GM19238 (cell line): ENCODE data around the gene MINK1.
"Not testable (repeated sequence)": the region's sequence is repeated elsewhere in the genome, so short reads cannot be mapped to it uniquely, and the experiment has no call there.

Experiments
- DNase-seq: peaks from one replicate; pipeline ENCODE4 v3.0.0; 2011; ENCODE audit warnings: low spot score; ENCODE audit not compliant: insufficient read length

The MINK1 gene

DNA sequence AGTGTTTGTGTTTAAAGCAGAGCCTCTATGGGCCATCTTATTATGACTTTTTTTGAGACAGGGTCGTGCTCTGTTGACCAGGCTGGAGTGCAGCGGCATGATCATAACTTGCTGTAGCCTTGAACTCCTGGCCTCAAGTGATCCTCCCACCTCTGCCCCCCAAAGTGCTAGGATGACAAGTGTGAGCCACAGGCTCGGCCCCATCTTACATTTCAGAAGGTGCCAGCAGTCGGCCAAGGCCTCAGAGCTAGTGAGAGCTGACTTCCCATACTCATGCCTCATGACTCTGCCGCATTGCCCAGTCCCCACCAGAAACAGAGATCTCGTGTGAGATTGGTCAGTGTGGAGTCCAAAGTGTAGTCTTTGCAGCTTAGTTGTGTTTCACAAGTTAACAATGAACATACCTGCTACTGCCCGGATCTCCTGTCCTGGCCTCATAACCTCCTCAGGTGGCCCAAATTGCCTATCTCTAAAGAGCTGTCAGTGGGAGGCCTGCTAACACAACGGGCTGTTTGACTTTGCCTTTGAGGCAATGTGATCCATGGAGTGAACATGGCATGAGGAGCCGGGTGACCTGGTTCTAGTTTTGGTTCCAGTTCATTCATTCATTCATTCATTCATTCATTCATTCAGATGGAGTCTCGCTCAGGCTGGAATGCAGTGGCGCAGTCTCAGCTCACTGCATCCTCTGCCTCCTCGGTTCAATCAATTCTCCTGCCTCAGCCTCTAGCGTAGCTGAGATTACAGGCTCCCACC, 13.7 kb downstream of the MINK1 start:
- DNase-seq = no peak

DNA sequence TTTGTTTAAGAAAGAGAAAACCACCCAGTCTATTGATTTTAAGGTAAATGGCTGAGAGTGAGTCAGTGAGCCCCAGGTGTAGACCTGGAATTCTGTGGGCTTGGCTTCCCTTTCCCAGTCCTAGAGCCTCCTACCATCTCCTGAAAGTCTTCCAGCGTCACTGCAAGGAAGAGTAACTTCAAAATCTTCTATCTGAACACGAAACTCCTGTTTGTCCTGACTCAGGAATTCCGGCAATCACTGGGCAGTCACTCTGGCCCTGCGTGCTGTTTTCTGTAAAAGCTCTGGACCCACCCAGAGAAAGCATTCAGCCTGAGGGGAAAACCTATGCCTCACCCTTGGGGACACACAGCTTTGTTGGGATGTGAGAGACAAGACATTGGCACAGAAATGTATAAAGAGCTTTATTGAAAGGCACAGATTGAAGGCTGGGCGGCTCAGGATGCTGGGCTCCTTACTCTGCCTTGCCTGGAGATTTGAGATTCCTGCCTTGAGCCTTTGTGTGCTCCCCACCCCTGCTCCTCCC, 15.9 kb downstream of the MINK1 start:
- DNase-seq = no peak

DNA sequence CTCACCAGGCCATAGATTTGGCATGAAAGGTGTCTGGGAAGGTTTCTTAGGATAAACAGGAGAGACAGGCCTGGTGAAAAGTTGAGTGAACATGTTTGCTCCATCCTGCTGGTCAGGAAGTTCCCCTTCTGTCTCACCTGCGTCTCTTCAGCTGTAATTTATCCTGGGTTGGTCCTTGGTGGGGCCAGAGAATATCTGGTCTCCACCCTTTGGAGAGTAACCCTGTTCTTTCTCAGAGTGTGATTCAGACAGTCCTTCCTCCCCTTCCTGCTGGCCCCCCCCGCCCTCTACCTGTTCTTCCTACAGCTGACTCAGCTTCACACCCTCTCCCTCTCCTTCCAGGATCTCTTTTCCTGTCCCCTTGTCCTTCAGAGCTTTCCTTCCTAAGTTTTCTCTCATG, 17.1 kb downstream of the MINK1 start:
- DNase-seq = no peak

DNA sequence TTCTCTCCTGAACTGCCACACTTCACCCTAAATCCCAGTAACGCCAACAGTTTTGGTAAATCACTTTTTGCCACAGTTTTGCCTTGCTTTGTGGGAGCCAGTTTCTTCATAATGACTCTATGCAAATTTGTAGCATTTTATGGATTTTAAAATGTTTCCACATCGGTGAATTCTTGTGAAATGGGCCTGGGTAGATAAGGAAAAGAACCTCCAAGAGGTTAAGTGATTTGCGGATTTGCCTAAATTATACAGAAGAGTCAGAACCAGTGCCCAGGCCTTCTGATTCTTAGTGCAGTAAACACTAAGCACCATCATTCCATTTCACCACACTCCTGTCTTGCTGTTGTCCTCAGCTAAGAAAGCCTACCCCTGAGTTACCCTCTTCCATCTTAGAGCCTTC, 17.9 kb downstream of the MINK1 start:
- DNase-seq = no peak

DNA sequence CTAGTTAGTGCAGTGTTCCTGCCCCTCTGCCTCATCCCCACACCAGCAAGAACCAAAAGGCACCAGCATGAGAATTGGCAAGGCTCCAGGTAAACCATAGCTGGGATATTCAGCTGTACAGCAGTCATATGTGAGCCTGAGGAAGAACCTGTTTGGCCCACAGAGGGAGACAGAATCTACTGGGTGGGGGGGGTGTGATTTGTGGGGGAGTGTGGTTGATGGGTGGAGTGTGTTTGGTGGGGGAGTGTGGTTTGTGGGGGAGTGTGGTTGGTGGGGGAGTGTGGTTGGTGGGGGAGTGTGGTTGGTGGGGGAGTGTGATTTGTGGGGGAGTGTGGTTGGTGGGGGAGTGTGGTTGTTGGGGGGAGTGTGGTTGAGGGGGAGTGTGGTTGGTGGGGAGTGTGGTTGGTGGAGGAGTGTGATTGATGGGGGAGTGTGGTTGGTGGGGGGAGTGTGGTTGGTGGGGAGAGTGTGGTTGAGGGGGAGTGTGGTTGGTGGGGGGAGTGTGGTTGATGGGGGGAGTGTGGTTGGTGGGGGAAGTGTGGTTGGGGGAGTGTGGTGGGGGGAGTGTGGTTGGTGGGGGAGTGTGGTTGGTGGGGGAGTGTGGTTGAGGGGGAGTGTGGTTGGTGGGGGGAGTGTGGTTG, 19.5 kb downstream of the MINK1 start:
- DNase-seq = no peak

DNA sequence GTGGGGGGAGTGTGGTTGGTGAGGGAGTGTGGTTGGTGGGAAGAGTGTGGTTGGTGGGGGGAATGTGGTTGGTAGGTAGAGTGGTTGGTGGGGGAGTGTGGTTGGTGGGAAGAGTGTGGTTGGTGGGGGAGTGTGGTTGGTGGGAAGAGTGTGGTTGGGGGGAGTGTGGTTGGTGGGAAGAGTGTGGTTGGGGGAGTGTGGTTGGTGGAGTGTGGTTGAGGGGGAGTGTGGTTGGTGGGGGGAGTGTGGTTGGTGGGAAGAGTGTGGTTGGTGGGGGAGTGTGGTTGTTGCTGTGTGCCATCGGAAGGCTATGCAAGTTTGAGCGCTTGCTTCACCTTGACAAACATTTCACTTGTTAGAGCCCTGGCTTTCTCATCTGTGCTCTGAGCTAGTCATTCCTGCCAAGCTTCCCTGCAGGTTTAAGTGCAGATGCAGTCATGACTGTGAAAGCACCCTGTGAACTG, 20.1 kb downstream of the MINK1 start:
- DNase-seq = no peak

DNA sequence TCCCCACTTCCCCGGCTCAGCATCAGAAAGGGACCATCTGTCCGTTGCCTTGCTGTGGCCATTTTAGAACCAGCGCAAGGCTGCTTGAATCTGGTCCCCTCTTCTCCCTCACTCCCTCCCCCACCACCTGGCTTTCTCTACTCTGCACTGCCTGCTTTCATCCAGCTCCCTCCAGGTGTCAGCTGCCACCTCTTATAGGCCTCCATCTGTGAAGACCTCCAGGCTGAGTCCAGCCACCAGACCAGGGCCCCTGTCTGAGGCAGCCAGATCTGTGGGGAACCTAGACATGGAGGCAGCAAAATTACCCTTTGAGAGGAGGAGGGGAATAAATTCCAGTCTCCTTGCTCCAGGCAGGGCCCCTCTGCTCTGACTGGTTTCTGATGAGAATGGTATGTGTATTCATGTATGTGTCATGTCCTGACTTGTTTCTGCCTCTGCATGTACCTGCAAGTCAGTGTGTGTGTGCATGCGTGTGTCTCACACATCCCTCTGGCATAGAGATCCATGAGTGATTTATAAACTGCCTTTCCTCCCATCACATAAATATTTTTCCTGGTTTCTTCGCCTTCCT, 21.1 kb downstream of the MINK1 start:
- no peak for DNase-seq

DNA sequence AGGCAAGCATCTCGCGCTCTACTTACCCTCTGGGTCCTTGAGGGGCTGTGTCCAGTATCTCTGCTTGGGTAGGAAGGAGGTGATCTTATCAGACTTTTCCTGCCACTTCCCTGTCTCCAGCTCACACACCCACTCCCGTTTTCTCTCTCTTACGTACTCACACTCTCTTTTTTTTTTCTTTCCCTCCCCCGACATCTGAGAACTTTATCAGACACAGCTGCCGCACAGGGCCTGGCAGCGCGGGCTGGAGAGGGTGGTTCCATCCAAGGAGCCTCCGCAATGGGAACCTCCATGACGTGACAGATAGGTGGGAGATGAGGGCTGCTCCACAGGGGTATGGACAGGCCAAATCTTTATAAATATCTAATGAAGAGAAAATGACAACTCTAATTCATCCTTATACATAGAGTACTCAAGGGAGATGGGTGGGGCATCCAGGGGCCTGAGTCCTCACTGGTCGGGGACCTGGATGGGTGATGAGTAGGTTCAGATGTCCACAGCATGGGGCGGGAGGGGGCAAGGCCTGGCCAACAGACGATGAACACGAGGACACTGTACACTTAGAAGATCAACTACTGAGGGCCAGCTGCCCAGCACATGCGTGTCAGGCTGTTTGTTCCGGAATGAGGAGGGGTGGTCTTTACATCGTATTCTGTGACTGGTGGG, 23.3 kb downstream of the MINK1 start:
- no peak for DNase-seq

DNA sequence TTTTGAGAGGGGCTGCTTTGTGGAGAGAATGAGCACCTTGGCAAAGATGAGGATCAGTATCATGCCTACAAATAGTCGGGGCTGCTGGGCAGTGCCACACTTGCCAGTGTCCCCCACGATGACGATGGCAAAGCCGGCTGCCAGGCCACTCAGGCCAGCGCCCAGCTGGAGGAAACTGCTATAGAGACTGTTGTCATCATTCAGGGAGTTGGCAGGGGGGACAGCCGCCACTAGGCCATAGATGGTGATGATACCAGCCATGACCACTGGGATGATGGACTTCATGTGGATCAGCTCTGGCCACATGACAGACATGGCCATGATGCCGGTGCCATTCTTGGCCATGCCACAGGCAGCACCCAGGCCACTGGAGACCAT, 23.8 kb downstream of the MINK1 start:
- DNase-seq = no peak

DNA sequence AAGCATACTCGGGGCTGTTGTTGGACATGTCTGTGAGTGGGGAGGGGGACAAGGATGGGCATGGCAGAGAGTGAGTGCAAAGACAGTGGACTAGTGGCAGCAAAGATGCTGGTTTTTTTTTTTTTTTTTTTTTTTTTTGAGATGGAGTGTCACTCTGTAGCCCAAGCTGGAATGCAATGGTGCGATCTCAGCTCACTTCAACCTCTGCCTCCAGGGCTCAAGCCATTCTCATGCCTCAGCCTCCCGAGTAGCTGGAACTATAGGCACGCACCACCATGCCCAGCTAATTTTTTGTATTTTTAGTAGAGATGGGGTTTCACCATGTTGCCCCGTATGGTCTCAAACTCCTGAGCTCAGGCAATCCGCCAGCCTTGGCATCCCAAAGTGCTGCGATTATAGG, 24.2 kb downstream of the MINK1 start:
- DNase-seq = not testable (repeated sequence)

DNA sequence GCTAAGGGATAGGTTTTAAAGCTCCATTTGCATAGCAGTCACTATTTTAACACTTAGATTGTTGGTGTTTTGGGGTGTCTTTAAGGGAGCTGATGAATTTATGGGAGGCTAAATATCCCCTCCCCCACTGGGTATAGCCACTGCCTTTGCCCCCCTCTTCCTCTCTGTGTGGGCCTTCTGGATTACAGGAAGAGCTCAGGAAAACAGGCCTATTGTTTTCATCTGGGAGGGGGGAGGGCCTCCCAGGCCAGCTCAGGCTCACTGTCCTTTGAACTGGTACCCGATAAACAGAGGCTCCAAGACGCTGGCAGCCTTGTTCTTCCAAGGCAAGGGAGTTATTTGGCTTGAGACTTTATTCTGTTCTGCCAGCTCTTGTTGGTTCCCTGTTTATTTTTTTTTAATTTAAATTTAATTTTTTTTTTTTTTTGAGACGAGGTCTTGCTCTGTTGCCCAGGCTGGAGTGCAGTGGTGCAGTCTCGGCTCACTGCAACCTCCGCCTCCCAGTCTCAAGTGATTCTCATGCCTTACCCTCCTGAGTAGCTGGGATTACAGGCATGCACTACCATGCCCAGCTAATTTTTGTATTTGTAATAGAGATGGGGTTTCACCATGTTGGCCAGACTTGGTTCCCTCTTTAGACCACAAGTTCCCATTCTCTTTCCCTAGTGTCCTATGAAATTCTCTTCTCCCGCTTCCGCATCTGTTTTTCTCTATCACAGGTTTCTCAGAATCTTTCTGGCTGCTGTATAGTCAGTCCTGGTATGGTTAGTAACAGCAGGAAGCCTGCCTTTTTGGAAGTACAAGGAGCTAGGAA, 25.1 kb downstream of the MINK1 start:
- DNase-seq = no peak

DNA sequence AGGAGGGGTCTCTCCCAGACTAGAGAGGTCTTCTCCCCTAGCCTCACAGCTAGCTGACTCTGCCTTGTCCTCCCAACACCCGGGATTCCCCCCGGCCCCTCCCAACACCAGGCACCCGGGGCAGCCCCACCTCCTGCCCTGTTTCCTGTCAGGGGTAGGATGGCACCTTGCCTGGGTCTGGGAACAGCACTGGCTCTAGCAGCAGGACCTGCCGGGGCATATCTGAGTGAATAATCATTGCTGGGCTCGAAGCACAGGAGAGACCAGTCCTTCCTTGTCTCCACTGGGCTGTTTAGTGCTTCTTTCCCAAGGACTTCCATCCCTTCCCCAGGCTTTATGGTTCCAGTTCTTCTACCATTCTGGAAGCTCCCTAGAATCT, 25.7 kb downstream of the MINK1 start:
- no peak for DNase-seq

DNA sequence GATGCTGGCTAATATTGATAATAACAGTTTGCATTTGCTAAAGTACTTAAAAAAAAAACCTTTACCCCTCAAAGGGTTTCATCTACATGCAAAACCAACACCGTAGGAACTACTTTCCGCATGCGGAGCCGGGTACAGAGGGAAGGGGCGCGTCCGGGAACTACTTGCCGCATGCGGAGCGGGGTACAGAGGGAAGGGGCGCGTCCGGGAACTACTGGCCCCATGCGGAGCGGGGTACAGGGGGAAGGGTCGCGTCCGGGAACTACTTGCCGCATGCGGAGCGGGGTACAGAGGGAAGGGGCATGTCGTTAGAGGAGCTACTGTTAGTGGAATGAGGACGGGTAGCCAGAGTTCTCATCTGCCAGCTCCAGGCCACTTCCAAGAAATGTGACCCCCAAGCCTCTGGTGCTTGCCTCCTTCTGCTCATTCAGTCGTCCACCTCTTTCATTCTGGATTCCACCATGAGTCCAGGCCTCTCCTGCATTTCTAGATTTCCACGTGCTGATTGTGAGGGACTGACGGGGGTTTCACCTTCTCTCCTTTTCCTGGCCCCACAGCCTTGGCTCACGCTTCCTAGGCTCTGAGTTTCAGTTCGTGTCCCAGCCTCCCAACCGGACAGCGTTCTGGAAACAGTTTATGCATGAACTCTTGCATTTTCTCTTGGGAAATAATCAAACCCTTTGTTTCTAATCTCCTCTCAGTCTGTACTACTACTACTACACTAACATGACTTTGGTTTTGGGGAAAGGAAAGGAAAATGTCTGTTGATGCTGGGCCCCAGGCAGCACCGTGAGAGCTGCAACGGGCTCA, 26.9 kb downstream of the MINK1 start:
- DNase-seq = no peak

DNA sequence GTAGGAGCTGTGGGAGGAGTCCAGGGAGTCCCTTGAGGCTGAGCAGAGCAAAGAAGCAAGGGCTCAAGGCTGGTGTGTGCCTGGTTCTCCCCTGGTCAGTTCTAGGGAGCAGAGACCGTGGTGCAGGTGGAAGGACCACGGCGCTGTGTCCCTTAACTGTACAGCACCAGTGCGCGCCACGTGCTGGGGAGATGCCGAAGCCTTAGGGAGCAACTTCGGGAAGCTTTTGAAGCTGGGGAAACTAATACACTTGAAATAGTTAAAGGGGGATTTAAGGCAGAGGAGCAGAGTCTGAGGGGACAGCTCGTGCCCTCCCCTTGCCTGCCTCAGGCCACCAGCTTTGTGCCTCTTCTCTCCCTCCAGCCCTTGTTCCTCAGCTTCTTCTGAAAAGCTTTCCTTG, 27.5 kb downstream of the MINK1 start:
- no peak for DNase-seq

DNA sequence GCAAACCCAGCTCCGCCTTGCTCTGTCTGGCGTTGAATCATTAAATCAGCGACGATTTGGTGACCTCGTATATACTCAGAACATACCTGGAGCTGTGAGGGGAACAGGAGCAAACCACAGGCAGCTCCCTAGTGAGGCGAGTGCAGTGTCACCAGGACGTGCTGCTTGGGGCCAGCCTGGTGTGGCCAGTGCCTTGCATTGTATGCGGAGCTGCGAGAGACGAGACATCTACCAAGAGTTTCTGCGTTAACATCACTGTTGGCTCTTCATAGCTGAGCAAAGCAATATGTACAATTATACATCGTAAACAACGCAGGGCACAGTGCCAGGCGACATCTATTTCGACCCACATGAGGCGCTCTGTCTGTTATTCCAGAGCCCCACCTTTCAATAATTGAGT, 27.9 kb downstream of the MINK1 start:
- DNase-seq = no peak

DNA sequence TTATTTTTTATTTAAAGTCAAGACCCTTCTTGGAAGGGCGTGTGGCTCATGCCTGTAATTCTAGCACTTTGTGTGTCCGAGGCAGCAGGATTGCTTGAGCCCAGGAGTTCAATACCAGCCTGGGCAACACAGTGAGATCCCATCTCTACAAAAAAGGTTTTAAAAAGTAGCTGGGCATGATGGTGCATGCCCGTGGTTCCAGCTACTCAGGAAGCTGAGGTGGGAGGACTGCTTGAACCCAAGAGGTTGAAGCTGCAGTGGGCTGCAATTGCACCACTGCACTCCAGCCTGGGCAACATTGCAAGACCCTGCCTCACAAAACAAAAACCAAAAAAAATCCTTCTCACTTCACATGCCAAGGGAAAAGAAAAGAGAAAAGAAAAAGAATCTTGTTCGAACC, 29.6 kb downstream of the MINK1 start:
- no peak for DNase-seq

DNA sequence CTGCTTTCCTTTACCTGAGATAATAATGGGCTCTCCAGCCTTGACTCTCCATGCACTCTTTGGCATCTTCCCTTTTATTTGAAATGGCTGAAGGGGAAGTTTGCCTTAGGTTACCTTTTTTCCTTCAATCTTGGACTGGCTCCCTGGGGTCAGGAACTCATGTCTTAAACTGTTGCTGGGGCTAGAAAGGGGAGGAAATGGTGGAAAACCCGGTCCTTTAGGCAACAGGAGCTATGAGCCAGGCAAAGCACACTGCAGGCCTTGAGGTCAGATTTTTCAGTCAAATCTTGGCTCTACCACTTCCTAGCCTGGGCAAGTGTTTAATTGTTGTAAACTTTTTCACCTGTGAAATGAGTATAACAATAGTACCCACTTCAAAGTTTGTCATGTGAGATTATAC, 30.2 kb downstream of the MINK1 start:
- no peak for DNase-seq

DNA sequence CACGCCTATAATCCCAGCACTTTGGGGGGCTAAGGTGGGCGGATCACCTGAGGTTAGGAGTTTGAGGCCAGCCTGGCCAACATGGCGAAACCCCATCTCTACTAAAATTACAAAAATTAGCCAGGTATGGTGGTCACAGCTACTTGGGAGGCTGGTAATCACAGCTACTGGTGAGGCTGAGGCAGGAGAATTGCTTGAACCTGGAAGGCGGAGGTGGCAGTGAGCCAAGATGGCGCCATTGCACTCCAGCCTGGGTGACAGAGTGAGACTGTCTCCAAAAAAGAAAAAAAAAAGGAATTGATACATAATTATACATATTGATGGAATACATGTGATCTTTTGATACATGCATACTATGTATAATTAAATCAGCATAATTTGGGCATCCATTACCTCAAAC, 34.4 kb downstream of the MINK1 start:
- not testable (repeated sequence) for DNase-seq

DNA sequence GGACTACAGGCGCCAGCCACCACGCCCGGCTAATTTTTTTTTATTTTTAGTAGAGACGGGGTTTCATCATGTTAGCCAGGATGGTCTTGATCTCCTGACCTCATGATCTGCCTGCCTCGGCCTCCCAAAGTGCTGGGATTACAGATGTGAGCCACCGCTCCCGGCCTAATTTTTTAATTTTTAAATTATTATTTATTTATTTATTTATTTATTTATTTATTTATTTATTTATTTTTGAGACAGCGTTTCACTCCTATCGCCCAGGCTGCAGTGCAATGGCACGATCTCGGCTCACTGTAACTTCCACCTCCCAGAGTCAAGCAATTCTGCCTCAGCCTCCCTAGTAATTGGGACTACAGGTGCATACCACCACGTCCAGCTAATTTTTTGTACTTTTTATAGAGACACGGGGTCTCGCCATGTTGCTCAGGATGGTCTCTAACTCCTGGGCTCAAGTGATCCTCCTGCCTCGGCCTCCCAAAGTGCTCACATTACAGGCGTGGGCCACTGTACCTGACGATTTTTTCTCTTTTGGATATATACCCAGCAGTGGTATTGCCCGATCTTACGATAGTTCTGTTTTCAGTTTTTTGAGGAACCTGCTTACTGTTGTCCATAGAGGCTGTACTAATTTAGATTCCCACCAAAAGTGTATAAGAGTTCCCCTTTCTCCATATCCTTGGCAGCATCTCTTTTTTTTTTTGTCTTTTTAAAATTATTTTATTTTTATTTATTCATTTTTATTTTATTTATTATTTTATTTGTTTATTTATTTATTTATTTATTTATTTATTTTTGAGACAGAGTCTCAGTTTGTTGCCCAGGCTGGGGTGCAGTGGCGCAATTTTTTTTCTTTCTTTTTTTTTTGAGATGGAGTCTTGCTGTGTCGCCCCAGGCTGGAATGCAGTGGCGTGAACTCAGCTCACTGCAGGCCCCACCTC, 36.2 kb downstream of the MINK1 start:
- DNase-seq = not testable (repeated sequence)
